Nephron progenitor cell (in vitro differentiated cells): ENCODE results near the gene DPYSL4.

Source experiments
- DNase-seq: peaks from one replicate; pipeline ENCODE4 v3.0.0; 2021
- H3K27ac Mint-ChIP-seq: 2 replicates; pipeline ENCODE4 v1.8.0; 2021; ENCODE audit warnings: mild to moderate bottlenecking, moderate library complexity, mixed read lengths
- H3K27me3 Mint-ChIP-seq: 2 replicates; pipeline ENCODE4 v1.8.0; 2021; ENCODE audit warnings: mild to moderate bottlenecking, low read depth, mixed read lengths; ENCODE audit not compliant: poor library complexity
- H3K36me3 Mint-ChIP-seq: 2 replicates; pipeline ENCODE4 v1.8.0; 2021; ENCODE audit warnings: low read depth, mixed read lengths
- H3K4me1 Mint-ChIP-seq: 2 replicates; pipeline ENCODE4 v1.8.0; 2021; ENCODE audit warnings: mixed read lengths
- H3K4me3 Mint-ChIP-seq: 2 replicates; pipeline ENCODE4 v1.8.0; 2021; ENCODE audit warnings: mild to moderate bottlenecking, moderate library complexity, mixed read lengths
- H3K9me3 Mint-ChIP-seq: 2 replicates; pipeline ENCODE4 v1.8.0; 2021; ENCODE audit warnings: mild to moderate bottlenecking, moderate library complexity, mixed read lengths
- CTCF ChIP-seq: fragments of 200-600 bp; sonication (generic); IDR thresholded peaks from 2 replicates; pipeline ENCODE4 v1.5.0; 2021; ENCODE audit warnings: antibody characterized with exemption

Gene DPYSL4

GRCh38 chr10:132178672-132179545 is 7.8 kb upstream of the DPYSL4 start:
- Mint-ChIP-seq H3K4me3 (no peak overlapping the region), H3K4me1 (peaks cover 22% of the 10 kb centered on the region), H3K36me3 (no peaks in the 10 kb centered on the region), H3K9me3 (peaks cover 12% of the 10 kb centered on the region), H3K27me3 (peaks cover 84% of the 10 kb centered on the region), H3K27ac (no peak overlapping the region)
- no peak for TF ChIP-seq CTCF
- DNase-seq, result no peak

GRCh38 chr10:132179551-132180392 is 7.0 kb upstream of the DPYSL4 start:
- Mint-ChIP-seq H3K27me3 (peaks cover 91% of the 10 kb centered on the region), H3K9me3 (peaks cover 7% of the 10 kb centered on the region), H3K4me1 (peaks cover 22% of the 10 kb centered on the region), H3K36me3 (no peaks in the 10 kb centered on the region), H3K27ac (no peak overlapping the region), H3K4me3 (no peak overlapping the region)
- no peak for TF ChIP-seq CTCF
- no peak for DNase-seq

- no peak for DNase-seq
- H3K27me3 Mint-ChIP-seq, result peaks cover 92% of the 10 kb centered on the region
- H3K27ac Mint-ChIP-seq, result no peak overlapping the region
- TF ChIP-seq CTCF, result no peak
- H3K4me1 Mint-ChIP-seq, result peaks cover 15% of the 10 kb centered on the region
- no peaks in the 10 kb centered on the region for H3K36me3 Mint-ChIP-seq
- no peak overlapping the region for H3K4me3 Mint-ChIP-seq
- H3K9me3 Mint-ChIP-seq, result no peaks in the 10 kb centered on the region
Measured at GRCh38 chr10:132180736-132181135, 6.0 kb upstream of the DPYSL4 start.

- TF ChIP-seq CTCF, result no peak
- peaks cover 89% of the 10 kb centered on the region for H3K27me3 Mint-ChIP-seq
- no peaks in the 10 kb centered on the region for H3K36me3 Mint-ChIP-seq
- H3K27ac Mint-ChIP-seq, result no peak overlapping the region
- peaks cover 3% of the 10 kb centered on the region for H3K4me1 Mint-ChIP-seq
- DNase-seq, result no peak
- H3K9me3 Mint-ChIP-seq, result no peaks in the 10 kb centered on the region
- H3K4me3 Mint-ChIP-seq, result no peak overlapping the region
Measured at GRCh38 chr10:132181691-132182425, 4.9 kb upstream of the DPYSL4 start.

GRCh38 chr10:132182591-132182990 is 4.2 kb upstream of the DPYSL4 start:
- Mint-ChIP-seq H3K36me3 (no peaks in the 10 kb centered on the region), H3K4me3 (no peak overlapping the region), H3K9me3 (no peaks in the 10 kb centered on the region), H3K4me1 (no peaks in the 10 kb centered on the region), H3K27me3 (peaks cover 84% of the 10 kb centered on the region), H3K27ac (no peak overlapping the region)
- no peak for DNase-seq
- TF ChIP-seq CTCF, result no peak
